ENCODE results near the gene ECSCR.
A peak's percentile ranks its signal among the peaks of the same experiment; 100 is the strongest.
"Not testable (repeated sequence)": the region's sequence is repeated elsewhere in the genome, so short reads cannot be mapped to it uniquely, and the experiment has no call there.

ECSCR gene, protein sequence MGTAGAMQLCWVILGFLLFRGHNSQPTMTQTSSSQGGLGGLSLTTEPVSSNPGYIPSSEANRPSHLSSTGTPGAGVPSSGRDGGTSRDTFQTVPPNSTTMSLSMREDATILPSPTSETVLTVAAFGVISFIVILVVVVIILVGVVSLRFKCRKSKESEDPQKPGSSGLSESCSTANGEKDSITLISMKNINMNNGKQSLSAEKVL

DNA sequence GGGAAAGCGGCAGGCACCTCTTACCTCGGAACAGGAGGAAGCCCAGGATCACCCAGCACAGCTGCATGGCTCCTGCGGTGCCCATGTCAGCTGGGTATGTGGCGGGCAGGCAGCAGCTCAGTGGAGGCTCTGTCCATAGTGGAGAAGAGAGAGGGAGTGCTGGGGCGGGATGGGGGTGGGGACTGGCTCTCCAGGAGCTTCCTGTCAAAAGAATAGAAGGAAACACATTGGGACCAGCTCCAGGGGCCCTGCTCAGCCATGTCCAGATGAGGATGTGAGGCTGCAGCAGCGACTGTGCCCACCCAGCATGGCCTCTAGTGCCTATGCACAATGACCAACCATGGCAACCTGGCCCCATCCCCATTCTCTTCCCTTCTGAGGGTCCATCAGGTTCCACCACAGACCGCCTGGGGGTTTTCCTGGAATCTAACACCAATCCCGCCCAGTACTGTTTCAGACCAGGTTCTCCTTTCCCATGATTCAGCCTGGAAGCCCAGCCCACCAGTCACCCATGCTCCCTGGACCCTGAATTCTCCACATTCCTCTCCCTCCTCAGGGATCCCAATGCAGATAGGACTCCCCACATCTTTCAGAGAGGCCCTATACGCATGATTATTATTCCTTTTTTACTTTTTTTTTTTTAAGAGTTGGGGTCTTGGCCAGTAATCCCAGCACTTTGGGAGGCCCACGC is at the start of gene ECSCR:
ECSCR (minus strand) TSS at position 158 of the 691 bp plus-strand sequence; CDS start at position 85, 73 bp downstream.
- no peaks in the 10 kb centered on the region for H3K36me3 ChIP-seq (ENCODE audit: control insufficient read depth, low read depth, low read length)
- no peaks in the 10 kb centered on the region for H3K9me3 ChIP-seq (ENCODE audit: control insufficient read depth, low read depth, low read length)
- H3K4me3 ChIP-seq (ENCODE audit: low read length) = no peak within 1 kb of the TSS
- no peak within 1 kb of the TSS for H3K27ac ChIP-seq (ENCODE audit: low read length)
- H3K27me3 ChIP-seq (ENCODE audit: control insufficient read depth, insufficient read depth, low read length) = no peaks in the 10 kb centered on the region
- peaks cover 20% of the 10 kb centered on the region for H3K4me1 ChIP-seq (ENCODE audit: control insufficient read depth, low read depth, low read length)
- H3K9ac ChIP-seq (ENCODE audit: low read length) = no peak within 1 kb of the TSS

DNA sequence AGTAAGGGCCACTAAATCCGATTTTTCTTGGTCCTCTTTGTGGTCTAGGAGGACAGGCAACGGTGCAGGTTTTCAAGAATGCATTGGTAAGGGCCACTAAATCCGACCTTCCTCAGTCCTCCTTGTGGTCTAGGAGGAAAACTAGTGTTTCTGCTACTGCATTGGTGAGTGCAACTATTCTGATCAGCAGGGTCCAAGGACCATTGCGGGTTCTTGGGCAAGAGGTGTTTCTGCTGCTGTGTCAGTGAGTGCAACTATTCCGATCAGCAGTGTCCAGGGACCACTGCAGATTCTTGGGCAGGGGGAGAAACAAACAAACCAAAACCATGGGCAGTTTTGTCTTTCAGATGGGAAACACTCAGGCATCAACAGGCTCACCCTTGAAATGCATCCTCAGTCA is 42.2 kb upstream of the ECSCR start:
- not testable (repeated sequence) for H3K9ac ChIP-seq (ENCODE audit: low read length); H3K36me3 ChIP-seq (ENCODE audit: control insufficient read depth, low read depth, low read length); H3K9me3 ChIP-seq (ENCODE audit: control insufficient read depth, low read depth, low read length); H3K27ac ChIP-seq (ENCODE audit: low read length); H3K27me3 ChIP-seq (ENCODE audit: control insufficient read depth, insufficient read depth, low read length)
- Histone ChIP-seq H3K4me3 (ENCODE audit: low read length) (peak overlapping the region; percentile 56), H3K4me1 (ENCODE audit: control insufficient read depth, low read depth, low read length) (peaks cover 18% of the 10 kb centered on the region)

- Histone ChIP-seq H3K4me1 (ENCODE audit: control insufficient read depth, low read depth, low read length) (peaks cover 18% of the 10 kb centered on the region), H3K4me3 (ENCODE audit: low read length) (peak overlapping the region; percentile 56)
- not testable (repeated sequence) for H3K27me3 ChIP-seq (ENCODE audit: control insufficient read depth, insufficient read depth, low read length); H3K9ac ChIP-seq (ENCODE audit: low read length); H3K9me3 ChIP-seq (ENCODE audit: control insufficient read depth, low read depth, low read length); H3K36me3 ChIP-seq (ENCODE audit: control insufficient read depth, low read depth, low read length); H3K27ac ChIP-seq (ENCODE audit: low read length)
Measured at GRCh38 chr5:139503879-139504278, 41.3 kb upstream of the ECSCR start.

GRCh38 chr5:139503036-139503817 is 40.7 kb upstream of the ECSCR start:
- H3K27ac ChIP-seq (ENCODE audit: low read length); H3K27me3 ChIP-seq (ENCODE audit: control insufficient read depth, insufficient read depth, low read length); H3K36me3 ChIP-seq (ENCODE audit: control insufficient read depth, low read depth, low read length); H3K9me3 ChIP-seq (ENCODE audit: control insufficient read depth, low read depth, low read length); H3K9ac ChIP-seq (ENCODE audit: low read length): not testable (repeated sequence)
- H3K4me3 ChIP-seq (ENCODE audit: low read length) = peak overlapping the region; percentile 56
- H3K4me1 ChIP-seq (ENCODE audit: control insufficient read depth, low read depth, low read length) = peaks cover 18% of the 10 kb centered on the region

- Histone ChIP-seq H3K4me3 (ENCODE audit: low read length) (no peak overlapping the region), H3K36me3 (ENCODE audit: control insufficient read depth, low read depth, low read length) (no peaks in the 10 kb centered on the region), H3K27me3 (ENCODE audit: control insufficient read depth, insufficient read depth, low read length) (no peaks in the 10 kb centered on the region), H3K27ac (ENCODE audit: low read length) (no peak overlapping the region), H3K9ac (ENCODE audit: low read length) (no peak overlapping the region), H3K4me1 (ENCODE audit: control insufficient read depth, low read depth, low read length) (peaks cover 18% of the 10 kb centered on the region), H3K9me3 (ENCODE audit: control insufficient read depth, low read depth, low read length) (no peaks in the 10 kb centered on the region)
Measured at GRCh38 chr5:139501381-139501780, 38.8 kb upstream of the ECSCR start.

- H3K27ac ChIP-seq (ENCODE audit: low read length) = no peak overlapping the region
- H3K4me1 ChIP-seq (ENCODE audit: control insufficient read depth, low read depth, low read length) = no peaks in the 10 kb centered on the region
- H3K4me3 ChIP-seq (ENCODE audit: low read length) = no peak overlapping the region
- no peaks in the 10 kb centered on the region for H3K36me3 ChIP-seq (ENCODE audit: control insufficient read depth, low read depth, low read length)
- no peaks in the 10 kb centered on the region for H3K9me3 ChIP-seq (ENCODE audit: control insufficient read depth, low read depth, low read length)
- H3K9ac ChIP-seq (ENCODE audit: low read length) = no peak overlapping the region
- H3K27me3 ChIP-seq (ENCODE audit: control insufficient read depth, insufficient read depth, low read length) = no peaks in the 10 kb centered on the region
Measured at GRCh38 chr5:139495638-139496435, 33.3 kb upstream of the ECSCR start.

DNA sequence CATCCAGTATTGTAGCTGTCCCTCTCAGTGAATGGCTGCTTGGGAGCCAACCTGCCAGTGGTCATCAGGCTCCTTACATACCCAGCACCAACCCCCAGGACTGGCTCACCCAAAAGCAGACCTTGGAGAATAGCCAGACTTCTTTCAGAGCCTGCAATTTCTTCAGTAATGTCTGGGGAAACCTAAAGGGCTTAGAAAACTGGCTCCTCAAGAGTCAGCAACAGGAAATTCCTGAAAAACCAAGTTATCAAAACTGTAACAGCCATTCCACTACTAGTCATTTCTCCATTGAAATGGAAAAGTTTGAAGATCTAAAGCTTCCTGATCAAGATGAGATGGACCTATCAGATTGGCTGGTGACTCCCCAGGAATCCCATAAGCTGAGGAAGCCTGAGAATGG is 32.3 kb upstream of the ECSCR start:
- no peaks in the 10 kb centered on the region for H3K4me1 ChIP-seq (ENCODE audit: control insufficient read depth, low read depth, low read length)
- H3K27me3 ChIP-seq (ENCODE audit: control insufficient read depth, insufficient read depth, low read length) = no peaks in the 10 kb centered on the region
- H3K27ac ChIP-seq (ENCODE audit: low read length) = no peak overlapping the region
- H3K36me3 ChIP-seq (ENCODE audit: control insufficient read depth, low read depth, low read length) = no peaks in the 10 kb centered on the region
- H3K9me3 ChIP-seq (ENCODE audit: control insufficient read depth, low read depth, low read length) = no peaks in the 10 kb centered on the region
- no peak overlapping the region for H3K4me3 ChIP-seq (ENCODE audit: low read length)
- H3K9ac ChIP-seq (ENCODE audit: low read length) = no peak overlapping the region

GRCh38 chr5:139494256-139494655 is 31.7 kb upstream of the ECSCR start:
- Histone ChIP-seq H3K4me1 (ENCODE audit: control insufficient read depth, low read depth, low read length) (no peaks in the 10 kb centered on the region), H3K9me3 (ENCODE audit: control insufficient read depth, low read depth, low read length) (no peaks in the 10 kb centered on the region), H3K9ac (ENCODE audit: low read length) (no peak overlapping the region), H3K4me3 (ENCODE audit: low read length) (no peak overlapping the region), H3K36me3 (ENCODE audit: control insufficient read depth, low read depth, low read length) (no peaks in the 10 kb centered on the region), H3K27me3 (ENCODE audit: control insufficient read depth, insufficient read depth, low read length) (no peaks in the 10 kb centered on the region), H3K27ac (ENCODE audit: low read length) (no peak overlapping the region)

DNA sequence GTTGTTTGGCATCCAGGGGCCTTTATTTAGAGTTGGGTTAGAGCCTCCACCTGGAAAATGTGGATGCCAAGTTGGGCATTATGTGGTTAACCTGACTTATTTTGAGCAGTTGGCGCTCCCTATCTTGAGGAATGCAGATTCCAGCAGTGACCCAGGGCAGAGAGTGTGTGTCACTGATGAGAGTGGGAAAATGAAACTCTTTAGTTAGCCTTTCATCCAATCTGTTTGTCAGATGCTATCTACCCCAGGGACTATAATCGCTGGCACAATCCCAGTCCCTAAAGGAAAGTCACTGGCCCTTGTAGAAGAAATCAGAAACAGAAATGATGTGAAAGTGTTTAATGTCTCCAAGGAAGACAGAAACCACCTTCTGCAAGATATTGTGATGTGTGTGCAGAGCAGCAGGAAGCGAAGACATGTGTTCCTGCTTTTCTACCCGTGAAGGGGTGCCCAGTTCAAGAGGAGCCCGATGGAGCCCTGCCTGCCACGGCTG is 30.2 kb upstream of the ECSCR start:
- Histone ChIP-seq H3K27ac (ENCODE audit: low read length) (no peak overlapping the region), H3K4me3 (ENCODE audit: low read length) (no peak overlapping the region), H3K9ac (ENCODE audit: low read length) (no peak overlapping the region), H3K36me3 (ENCODE audit: control insufficient read depth, low read depth, low read length) (no peaks in the 10 kb centered on the region), H3K27me3 (ENCODE audit: control insufficient read depth, insufficient read depth, low read length) (no peaks in the 10 kb centered on the region), H3K4me1 (ENCODE audit: control insufficient read depth, low read depth, low read length) (no peaks in the 10 kb centered on the region), H3K9me3 (ENCODE audit: control insufficient read depth, low read depth, low read length) (no peaks in the 10 kb centered on the region)

DNA sequence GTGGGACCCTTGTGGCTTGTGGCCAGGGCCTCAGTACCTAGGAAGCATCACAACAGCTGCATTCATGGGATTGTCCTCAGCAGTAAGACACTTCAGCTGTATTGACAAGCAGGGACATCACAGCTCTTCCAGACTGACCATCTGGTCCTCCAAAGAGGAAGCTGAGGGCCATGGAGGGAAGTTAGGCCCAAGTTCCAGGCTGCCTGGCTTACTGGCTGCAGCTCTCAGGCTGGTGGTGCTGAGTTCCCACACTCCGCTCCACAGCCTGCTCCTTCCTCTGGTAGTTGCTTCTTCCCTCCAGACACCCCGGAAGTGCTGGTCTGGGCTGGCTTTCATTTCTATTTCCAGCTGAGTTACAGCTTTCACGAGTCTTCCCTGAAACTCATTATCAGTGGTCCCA is 25.7 kb upstream of the ECSCR start:
- Histone ChIP-seq H3K9me3 (ENCODE audit: control insufficient read depth, low read depth, low read length) (no peaks in the 10 kb centered on the region), H3K4me3 (ENCODE audit: low read length) (no peak overlapping the region), H3K27ac (ENCODE audit: low read length) (no peak overlapping the region), H3K36me3 (ENCODE audit: control insufficient read depth, low read depth, low read length) (no peaks in the 10 kb centered on the region), H3K9ac (ENCODE audit: low read length) (no peak overlapping the region), H3K27me3 (ENCODE audit: control insufficient read depth, insufficient read depth, low read length) (no peaks in the 10 kb centered on the region), H3K4me1 (ENCODE audit: control insufficient read depth, low read depth, low read length) (peaks cover 4% of the 10 kb centered on the region)

- Histone ChIP-seq H3K9me3 (ENCODE audit: control insufficient read depth, low read depth, low read length) (no peaks in the 10 kb centered on the region), H3K4me1 (ENCODE audit: control insufficient read depth, low read depth, low read length) (peaks cover 4% of the 10 kb centered on the region), H3K27me3 (ENCODE audit: control insufficient read depth, insufficient read depth, low read length) (no peaks in the 10 kb centered on the region), H3K36me3 (ENCODE audit: control insufficient read depth, low read depth, low read length) (no peaks in the 10 kb centered on the region), H3K9ac (ENCODE audit: low read length) (no peak overlapping the region), H3K4me3 (ENCODE audit: low read length) (no peak overlapping the region), H3K27ac (ENCODE audit: low read length) (no peak overlapping the region)
Measured at GRCh38 chr5:139486201-139486600, 23.7 kb upstream of the ECSCR start.

All from iPS-18a (cell line).